Coronary artery (tissue), 2 donors: ENCODE measurements around the gene PROK1.

Source experiments
- DNase-seq: peaks from one replicate; pipeline ENCODE4 v3.0.0-alpha.2; 2017; ENCODE audit warnings: low spot score
- H3K27ac ChIP-seq, 2 donors: fragments of 200-600 bp; sonication (generic); one replicate each; pipeline ENCODE4 v1.5.1; 2016 to 2019
- H3K4me3 ChIP-seq: fragments of 200-600 bp; sonication (generic); 2 replicates; pipeline ENCODE4 v1.5.1; 2016; ENCODE audit warnings: mild to moderate bottlenecking, moderate library complexity
- CTCF ChIP-seq: fragments of 200-600 bp; sonication (generic); IDR thresholded peaks from one replicate; pipeline ENCODE4 v1.5.1; 2019; ENCODE audit warnings: antibody characterized with exemption

PROK1 gene

GRCh38 chr1:110475362-110476027 lies 24.5 kb downstream of the PROK1 start:
- no peak for TF ChIP-seq CTCF
- DNase-seq, result no peak
- H3K4me3 ChIP-seq, result no peak overlapping the region

DNA sequence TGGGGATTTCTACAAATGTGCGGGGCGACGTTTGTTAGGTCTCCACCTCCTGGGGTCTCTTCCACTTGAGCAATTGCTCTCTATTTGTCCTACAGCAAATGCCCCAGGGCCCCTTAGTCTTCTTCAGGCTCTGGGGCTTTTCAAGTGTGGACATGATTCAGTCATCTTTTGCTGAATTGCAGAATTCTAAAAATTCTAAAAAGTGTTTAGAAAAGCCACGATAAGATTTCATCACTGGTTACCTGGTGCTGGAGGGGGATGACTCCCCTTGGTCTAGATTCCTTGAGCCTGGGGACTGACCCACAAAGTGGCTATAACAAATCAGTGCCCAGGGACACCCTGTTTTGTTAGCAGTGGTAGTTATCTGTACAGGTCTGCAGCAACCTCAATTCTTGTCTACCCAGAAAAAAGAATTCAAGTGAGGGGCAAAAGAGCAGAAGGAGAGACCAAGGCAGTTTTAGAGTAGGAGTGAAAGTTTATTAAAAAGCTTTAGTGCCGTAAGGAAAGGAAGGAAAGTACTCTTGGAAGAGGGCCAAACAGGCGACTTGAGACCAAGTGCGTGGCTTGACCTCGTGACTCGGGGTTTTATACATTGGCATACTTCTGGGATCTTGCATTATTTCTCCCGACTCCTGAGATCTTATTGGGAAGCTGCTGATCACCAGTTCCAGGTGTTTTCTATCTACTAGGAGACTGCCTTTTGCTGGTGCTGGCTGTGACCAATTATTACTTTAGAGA lies 25.2 kb downstream of the PROK1 start:
- Histone ChIP-seq H3K27ac (no peak overlapping the region), H3K4me3 (no peak overlapping the region)
- TF ChIP-seq CTCF, result no peak
- DNase-seq, result no peak

More at GRCh38 chr1:110475362-110476027, 24.5 kb downstream of the PROK1 start:
- H3K27ac ChIP-seq, result no peak overlapping the region

- no peak for TF ChIP-seq CTCF
- no peak for DNase-seq
- no peak overlapping the region for H3K27ac ChIP-seq
- H3K4me3 ChIP-seq, result no peak overlapping the region
Observed at GRCh38 chr1:110477041-110477440, 26.1 kb downstream of the PROK1 start.

DNA sequence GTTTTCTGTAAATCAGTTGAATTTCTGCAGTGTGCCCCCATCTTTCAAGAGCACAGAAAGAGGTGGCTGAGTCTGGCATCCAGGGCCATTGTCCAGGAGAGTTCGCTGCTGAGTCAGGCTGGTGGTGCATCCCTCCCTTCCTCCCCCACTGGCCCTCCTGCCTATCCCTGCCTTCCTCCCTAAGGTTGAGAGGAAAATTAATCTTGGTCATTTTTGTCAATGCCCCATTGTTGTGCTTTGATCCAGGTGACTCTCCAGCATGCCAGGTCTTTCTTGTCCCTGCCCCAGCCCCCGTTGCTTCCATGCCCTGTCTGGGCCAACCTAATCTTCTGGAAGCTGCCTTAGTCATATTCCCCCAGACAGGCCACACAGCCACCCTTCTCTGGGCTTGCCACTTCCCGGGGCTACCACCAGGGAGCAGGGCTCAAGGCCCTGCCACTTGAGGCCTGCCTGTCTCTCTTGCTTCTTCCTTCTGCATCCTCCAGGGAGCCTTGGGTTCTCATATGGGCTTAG lies 26.6 kb downstream of the PROK1 start:
- no peak for DNase-seq
- H3K4me3 ChIP-seq, result no peak overlapping the region
- TF ChIP-seq CTCF, result no peak
- no peak overlapping the region for H3K27ac ChIP-seq

DNA sequence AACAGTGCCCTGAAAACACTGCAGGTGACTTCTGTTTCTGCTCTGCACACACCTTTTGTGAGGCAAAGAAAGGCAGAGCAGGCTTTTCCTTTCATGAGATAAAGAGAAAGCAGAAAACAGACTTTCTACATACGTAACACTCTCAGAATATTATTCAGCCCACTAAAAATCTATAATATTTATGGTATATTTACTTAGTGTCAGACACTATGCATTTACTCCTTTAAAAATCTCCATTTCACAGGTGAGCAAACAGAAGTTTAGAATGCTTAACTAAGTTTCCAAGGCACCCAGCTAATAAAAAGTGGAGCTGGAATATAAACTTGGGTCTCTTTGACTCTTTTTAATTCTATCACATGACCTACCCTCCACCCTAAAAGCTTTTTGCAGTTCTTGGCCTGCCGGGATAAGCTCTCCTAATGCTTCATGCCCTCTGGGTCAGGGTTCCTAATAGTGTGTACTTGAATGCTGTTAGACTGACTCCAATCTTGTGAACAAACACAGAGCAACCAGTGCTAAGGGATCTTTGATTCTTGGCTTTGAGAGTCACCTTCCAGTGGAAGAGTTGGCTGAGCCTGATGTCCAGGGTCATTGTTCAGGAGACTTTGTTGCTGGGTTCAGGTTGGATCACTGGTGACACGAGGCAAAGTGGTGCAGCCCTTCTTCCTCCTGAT lies 27.2 kb downstream of the PROK1 start:
- TF ChIP-seq CTCF, result no peak
- DNase-seq, result no peak
- no peak overlapping the region for H3K27ac ChIP-seq
- H3K4me3 ChIP-seq, result no peak overlapping the region

GRCh38 chr1:110478886-110479285 lies 27.9 kb downstream of the PROK1 start:
- no peak for DNase-seq
- H3K27ac ChIP-seq, result no peak overlapping the region
- no peak for TF ChIP-seq CTCF
- no peak overlapping the region for H3K4me3 ChIP-seq
